Gastroesophageal sphincter (tissue), 3 donors: ENCODE measurements around the gene XCL2.

Source experiments
- EP300 ChIP-seq: sonication (generic); formaldehyde crosslinking; IDR thresholded peaks from one replicate; pipeline ENCODE4 v1.6.1; 2017; ENCODE audit warnings: antibody characterized with exemption, mild to moderate bottlenecking
- TF ChIP-seq, protein P1 (sequence below), 4 experiments: fragments of 200-600 bp in 2 of 4; fragments of 450-650 bp in 2 of 4; sonication (generic) in 1 of 4; IDR thresholded peaks; one replicate each; pipeline ENCODE4 v1.5.1; 2017 to 2019; ENCODE audit warnings: antibody characterized with exemption in 4 of 4, mild to moderate bottlenecking in 2 of 4, moderate library complexity in 2 of 4

DNA sequence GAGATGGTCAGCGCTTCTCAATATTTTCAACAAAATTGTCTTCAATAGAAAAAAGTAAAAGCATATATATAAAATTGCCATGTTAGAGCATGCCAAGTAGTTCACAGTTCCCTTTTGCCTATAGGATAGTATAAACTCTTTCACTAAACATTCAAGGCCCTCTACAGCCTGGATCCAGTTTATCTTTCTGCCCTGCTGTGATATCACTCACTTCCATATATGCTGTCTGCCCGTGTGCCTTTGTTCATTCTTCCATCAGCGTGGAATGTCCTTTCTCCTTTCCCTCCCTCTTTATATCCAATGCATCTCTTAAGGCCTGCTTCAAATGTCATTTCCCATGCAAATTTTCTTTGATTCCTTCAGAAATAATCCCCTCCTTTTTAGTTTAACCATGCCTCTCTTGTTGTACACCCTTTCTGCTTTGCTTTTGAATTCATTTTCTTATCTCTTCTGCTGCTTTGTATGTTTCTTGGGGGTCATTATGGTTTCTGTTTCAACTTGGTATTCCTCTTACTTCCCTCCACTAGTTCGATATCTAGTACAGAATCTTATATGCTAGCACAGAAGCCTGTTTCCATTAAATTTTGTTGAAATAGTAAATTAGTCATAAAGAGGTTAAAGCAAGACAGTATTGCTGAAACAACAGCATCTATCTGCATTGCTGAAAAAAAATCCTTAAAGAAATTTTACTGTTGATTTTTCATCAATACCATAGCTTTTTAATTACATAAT lies 44.7 kb downstream of the XCL2 start:
- TF ChIP-seq EP300, result no peak
- TF ChIP-seq, protein P1, sequence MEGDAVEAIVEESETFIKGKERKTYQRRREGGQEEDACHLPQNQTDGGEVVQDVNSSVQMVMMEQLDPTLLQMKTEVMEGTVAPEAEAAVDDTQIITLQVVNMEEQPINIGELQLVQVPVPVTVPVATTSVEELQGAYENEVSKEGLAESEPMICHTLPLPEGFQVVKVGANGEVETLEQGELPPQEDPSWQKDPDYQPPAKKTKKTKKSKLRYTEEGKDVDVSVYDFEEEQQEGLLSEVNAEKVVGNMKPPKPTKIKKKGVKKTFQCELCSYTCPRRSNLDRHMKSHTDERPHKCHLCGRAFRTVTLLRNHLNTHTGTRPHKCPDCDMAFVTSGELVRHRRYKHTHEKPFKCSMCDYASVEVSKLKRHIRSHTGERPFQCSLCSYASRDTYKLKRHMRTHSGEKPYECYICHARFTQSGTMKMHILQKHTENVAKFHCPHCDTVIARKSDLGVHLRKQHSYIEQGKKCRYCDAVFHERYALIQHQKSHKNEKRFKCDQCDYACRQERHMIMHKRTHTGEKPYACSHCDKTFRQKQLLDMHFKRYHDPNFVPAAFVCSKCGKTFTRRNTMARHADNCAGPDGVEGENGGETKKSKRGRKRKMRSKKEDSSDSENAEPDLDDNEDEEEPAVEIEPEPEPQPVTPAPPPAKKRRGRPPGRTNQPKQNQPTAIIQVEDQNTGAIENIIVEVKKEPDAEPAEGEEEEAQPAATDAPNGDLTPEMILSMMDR (IDR thresholded peaks at IDR 0.05), result no peak
